LNCaP clone FGC (cell line): ENCODE results near the gene TSC22D4.

Experiments used
- DNase-seq: peaks from one replicate; pipeline ENCODE4 v3.0.0-alpha.2; 2011; ENCODE audit warnings: low read depth
- H3K4me3 ChIP-seq: 2 replicates; pipeline ENCODE4 v1.5.1; 2011; ENCODE audit warnings: mild to moderate bottlenecking, low read depth, low read length, control low read depth
- TF ChIP-seq, protein P1 (sequence below): IDR thresholded peaks from 2 replicates; pipeline ENCODE4 v1.5.1; 2012; ENCODE audit warnings: mild to moderate bottlenecking; ENCODE audit not compliant: control insufficient read depth, insufficient read depth; ENCODE audit errors: extremely low read depth

The TSC22D4 gene

DNA sequence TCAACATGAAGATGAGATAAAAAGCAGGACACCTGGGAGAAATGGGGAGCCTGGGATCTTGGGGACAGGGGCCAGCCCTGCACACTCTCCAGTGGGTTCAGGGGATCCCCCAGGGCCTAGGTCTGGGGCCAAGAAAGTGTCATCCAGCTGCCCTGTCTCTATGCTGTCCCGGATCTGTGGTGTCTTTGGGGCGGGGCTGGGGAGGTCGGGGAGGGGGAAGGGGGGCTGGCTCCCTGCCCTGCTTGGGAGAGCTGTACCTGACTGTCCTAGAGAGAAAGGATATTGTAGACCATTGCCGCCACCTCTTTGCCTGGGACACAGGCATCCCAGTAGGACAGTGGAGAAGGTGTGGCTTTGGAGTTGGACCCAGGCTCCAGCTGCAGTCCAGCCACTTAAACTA lies 8.0 kb downstream of the TSC22D4 start:
- H3K4me3 ChIP-seq, result no peak overlapping the region
- DNase-seq, result no peak
- TF ChIP-seq, protein P1, sequence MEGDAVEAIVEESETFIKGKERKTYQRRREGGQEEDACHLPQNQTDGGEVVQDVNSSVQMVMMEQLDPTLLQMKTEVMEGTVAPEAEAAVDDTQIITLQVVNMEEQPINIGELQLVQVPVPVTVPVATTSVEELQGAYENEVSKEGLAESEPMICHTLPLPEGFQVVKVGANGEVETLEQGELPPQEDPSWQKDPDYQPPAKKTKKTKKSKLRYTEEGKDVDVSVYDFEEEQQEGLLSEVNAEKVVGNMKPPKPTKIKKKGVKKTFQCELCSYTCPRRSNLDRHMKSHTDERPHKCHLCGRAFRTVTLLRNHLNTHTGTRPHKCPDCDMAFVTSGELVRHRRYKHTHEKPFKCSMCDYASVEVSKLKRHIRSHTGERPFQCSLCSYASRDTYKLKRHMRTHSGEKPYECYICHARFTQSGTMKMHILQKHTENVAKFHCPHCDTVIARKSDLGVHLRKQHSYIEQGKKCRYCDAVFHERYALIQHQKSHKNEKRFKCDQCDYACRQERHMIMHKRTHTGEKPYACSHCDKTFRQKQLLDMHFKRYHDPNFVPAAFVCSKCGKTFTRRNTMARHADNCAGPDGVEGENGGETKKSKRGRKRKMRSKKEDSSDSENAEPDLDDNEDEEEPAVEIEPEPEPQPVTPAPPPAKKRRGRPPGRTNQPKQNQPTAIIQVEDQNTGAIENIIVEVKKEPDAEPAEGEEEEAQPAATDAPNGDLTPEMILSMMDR, result no peak

DNA sequence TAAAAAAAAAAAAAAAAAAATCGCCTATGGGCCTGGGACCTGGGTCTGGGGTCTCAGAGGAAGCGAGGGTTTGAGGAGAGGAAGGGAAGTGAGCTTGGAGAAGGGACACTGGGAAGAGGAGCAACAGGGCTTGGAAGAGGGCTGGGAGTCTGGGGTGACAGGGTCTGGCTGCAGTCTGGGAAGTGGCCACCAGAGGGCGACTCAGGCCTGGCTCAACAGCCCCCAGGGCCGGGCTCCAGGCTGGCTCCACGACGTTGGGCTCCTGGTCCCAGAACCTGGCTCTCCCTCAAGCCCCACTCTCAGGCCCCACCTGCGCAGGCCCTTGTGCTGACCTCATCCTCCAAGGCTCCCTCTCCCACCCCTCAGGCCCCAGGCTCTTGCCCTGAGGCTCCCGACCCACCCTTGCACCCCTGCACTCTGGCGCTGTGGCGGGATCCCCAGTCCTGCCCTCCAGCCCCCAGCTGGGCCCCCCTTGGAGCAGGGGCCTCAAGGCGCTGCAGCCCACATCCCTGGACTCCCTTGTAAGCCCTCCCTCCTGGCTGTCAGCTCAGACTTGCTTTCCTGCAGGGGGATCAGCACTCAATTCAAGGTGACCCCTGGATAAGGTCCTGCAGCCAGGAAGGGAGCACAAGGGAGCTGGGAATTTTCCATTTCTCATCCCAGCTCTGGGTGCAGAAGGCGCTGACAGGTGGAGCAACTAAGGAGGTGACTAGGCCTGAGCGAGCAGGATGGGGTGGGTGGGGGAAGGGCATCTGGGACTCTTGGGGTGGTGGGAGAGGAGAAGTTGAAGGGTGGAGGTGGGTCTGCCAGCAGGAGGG lies 9.6 kb downstream of the TSC22D4 start:
- no peak overlapping the region for H3K4me3 ChIP-seq
- DNase-seq, result peak; percentile 22
- TF ChIP-seq, protein P1, result peak; percentile 92

DNA sequence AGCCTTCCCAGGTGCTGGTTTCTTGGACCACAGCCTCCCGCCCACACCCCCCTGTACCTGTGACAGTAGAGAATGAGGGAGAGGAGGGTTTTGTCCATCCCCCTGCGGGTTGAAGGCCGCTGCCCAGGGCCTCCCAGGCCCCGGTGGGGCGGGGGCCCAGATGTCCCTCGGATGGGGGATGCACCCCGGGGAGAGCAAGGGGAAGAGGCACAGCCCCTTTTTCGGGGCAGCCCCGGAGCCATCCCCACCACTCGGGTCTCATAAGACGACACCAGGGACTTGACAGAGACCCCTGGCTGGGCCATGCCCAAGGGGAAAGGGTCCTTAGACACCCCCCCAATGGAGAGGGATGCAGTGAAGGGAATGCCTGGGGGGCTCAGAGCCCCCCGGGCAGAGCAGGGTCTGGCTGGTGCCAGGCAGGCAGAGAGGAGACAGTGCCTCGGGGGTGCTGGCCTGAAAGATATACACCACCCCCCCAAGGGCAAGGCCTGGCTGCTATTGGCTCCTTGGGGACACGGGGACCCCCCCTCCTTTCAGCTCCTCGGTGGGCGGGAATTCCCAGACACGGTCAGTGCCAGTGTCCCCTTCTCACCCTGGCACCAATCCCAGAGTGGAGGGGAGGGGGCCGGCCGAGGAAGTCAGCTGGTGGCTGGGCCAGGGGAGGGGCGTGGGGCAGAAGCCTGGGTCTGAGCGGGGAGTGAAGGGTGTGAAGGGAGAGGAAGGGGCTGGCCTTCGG lies 11.2 kb downstream of the TSC22D4 start:
- no peak overlapping the region for H3K4me3 ChIP-seq
- TF ChIP-seq, protein P1, result no peak
- DNase-seq, result no peak

DNA sequence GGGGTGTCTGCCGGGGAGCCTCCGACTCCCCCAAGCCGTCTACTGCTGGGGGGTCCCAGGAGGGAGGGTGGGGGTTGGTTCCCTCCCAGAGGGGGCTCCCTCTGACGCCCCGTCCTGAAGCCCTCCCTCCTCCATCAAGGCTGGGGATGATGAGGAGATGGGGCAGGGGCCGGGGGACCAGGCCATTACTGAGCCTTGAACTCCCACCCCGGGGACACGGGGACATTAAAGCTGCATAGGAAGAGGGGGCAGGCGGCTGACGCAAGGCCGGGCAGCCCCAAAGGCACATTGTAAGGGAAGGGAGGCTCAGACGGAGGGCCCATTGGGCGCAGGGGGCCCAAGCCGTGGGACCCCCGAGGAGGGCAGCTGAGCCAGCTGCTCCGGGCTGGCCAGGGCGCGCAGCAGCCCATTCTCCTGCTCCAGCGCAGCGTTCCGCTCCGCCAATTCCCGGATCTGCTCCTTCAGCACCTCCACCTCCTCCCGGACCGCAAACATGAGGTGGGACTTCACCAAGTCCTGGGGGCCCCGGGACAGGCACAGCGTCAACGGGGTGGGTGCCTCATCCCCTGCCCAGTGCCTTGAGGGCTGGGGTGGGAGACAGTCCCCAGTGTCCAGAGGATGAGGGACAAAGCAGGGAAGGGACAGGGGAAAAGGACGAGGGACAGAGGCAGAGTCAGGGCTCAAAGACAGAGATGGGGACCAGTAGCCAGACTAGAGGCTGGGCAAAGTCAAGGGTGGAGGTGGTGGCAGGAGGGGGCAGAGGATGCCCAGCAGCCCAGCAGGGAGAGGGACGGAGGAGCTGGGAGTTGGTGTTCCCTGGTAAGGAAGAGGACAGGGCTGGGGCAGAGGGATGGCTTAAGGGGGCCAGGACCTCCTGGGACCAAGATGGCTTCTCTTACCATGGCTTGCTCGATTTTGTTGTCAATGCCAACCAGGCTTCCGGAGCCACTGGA lies 12.1 kb downstream of the TSC22D4 start:
- DNase-seq, result no peak
- TF ChIP-seq, protein P1, result no peak
- H3K4me3 ChIP-seq, result no peak overlapping the region

DNA sequence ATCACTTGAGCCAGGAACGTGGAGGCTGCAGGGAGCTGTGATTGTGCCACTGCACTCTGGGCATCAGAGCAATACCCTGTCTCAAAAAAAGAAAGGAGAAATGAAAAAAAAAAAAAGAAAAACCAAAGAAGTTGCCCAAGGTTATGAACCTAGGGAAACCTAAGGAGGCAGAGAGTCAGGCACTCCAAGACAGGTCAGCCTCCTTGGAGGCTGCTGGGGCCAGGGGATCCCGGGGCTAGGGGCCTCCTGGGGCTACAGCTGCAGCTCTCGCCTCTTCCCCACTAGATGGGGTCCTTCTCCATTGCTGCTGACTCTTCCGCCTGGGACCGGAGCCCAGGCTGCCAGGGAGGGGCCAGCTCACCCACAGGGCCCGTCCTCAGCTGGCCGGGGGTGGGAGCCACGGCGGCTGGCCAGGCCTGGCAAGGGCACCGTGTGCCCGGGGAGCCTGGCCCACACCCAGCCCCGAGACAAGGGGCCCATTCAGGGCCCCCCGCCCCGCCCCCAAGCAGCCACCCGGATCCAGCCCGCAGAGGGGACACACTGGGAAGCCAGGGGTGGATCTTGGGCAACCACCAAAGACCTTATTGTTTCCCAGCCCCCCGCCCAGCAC lies 13.2 kb downstream of the TSC22D4 start:
- DNase-seq, result no peak
- no peak overlapping the region for H3K4me3 ChIP-seq
- TF ChIP-seq, protein P1, result peak; percentile 52

DNA sequence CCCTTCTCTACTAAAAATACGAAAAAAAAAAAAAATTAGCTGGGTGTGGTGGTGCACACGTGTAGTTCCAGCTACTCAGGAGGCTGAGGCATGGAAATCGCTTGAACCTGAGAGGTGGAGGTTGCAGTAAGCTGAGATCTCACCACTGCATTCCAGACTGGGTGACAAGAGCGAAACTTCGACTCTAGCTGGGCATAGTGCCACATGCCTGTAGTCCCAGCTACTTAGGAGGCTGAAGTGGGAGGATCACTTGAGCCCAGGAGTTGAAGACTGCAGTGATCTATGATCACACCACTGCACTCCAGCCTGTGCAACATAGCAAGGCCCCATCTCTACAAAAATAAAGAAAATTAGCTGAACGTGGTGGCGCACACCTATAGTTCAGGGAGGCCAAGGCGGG lies 13.7 kb downstream of the TSC22D4 start:
- TF ChIP-seq, protein P1, result no peak
- no peak for DNase-seq
- no peak overlapping the region for H3K4me3 ChIP-seq
